ENCODE data around the gene ACP7. TPM values are rescaled to one million over a fixed set of nuclear protein-coding genes. Genes with fewer than 3 reads are reported as not detected.

ACP7 gene
- total and polyA plus RNA-seq, 3 donors from 2014 or later, result not detected

GRCh38 chr19:39128516-39129079, 44.4 kb downstream of the ACP7 start:
- DNase-seq, result no peak
- H3K9me3 ChIP-seq, result no peaks in the 10 kb centered on the region
- peaks cover 75% of the 10 kb centered on the region for H3K4me1 ChIP-seq
- intact Hi-C loops (cut with DNase I; ENCODE audit: low total_unique reads), result loop anchor here (5.0 kb wide), 1 partner anchor 199 kb away; no protein-coding TSS in a partner anchor
- H3K27me3 ChIP-seq, result no peaks in the 10 kb centered on the region
- H3K36me3 ChIP-seq (ENCODE audit: low read depth, missing control alignments), result no peaks in the 10 kb centered on the region
- TF ChIP-seq CTCF (IDR thresholded peaks at IDR 0.05), result no peak
- no peak for TF ChIP-seq POLR2A (IDR thresholded peaks at IDR 0.05)
- no peak overlapping the region for H3K27ac ChIP-seq
- 32% methylated on average over 6 of the region's 6 CpGs for WGBS, 2 donors
- H3K4me3 ChIP-seq, result no peak overlapping the region

GRCh38 chr19:39129116-39129515, 44.9 kb downstream of the ACP7 start:
- Histone ChIP-seq H3K27ac (no peak overlapping the region), H3K36me3 (ENCODE audit: low read depth, missing control alignments) (no peaks in the 10 kb centered on the region), H3K9me3 (no peaks in the 10 kb centered on the region), H3K4me1 (peaks cover 80% of the 10 kb centered on the region), H3K27me3 (no peaks in the 10 kb centered on the region), H3K4me3 (no peak overlapping the region)
- WGBS, 2 donors, result 95 to 97% methylated on average over 7 to 11 of the region's 11 CpGs
- TF ChIP-seq CTCF (IDR thresholded peaks at IDR 0.05) (no peak), POLR2A (IDR thresholded peaks at IDR 0.05) (no peak)
- DNase-seq, result no peak
- intact Hi-C loops (cut with DNase I; ENCODE audit: low total_unique reads), result loop anchor here (5.0 kb wide), 1 partner anchor 198 kb away; no protein-coding TSS in a partner anchor

GRCh38 chr19:39130337-39131254, 46.4 kb downstream of the ACP7 start:
- Histone ChIP-seq H3K4me3 (no peak overlapping the region), H3K27me3 (no peaks in the 10 kb centered on the region), H3K4me1 (peaks cover 82% of the 10 kb centered on the region), H3K9me3 (no peaks in the 10 kb centered on the region), H3K36me3 (ENCODE audit: low read depth, missing control alignments) (no peaks in the 10 kb centered on the region), H3K27ac (peak overlapping the region; percentile 51 to 56)
- DNase-seq, result no peak
- intact Hi-C loops (cut with DNase I; ENCODE audit: low total_unique reads), result no loop called here
- TF ChIP-seq CTCF (IDR thresholded peaks at IDR 0.05) (no peak), POLR2A (IDR thresholded peaks at IDR 0.05) (no peak)
- 68 to 70% methylated on average over 20 to 22 of the region's 22 CpGs for WGBS, 2 donors

- Histone ChIP-seq H3K9me3 (no peaks in the 10 kb centered on the region), H3K27me3 (no peaks in the 10 kb centered on the region), H3K36me3 (ENCODE audit: low read depth, missing control alignments) (no peaks in the 10 kb centered on the region), H3K4me3 (no peak overlapping the region), H3K27ac (peak overlapping the region; percentile 51 to 56), H3K4me1 (peaks cover 83% of the 10 kb centered on the region)
- intact Hi-C loops (cut with DNase I; ENCODE audit: low total_unique reads), result no loop called here
- TF ChIP-seq POLR2A (IDR thresholded peaks at IDR 0.05) (no peak), CTCF (IDR thresholded peaks at IDR 0.05) (no peak)
- WGBS, 2 donors, result 40 to 52% methylated on average over 5 to 18 of the region's 18 CpGs
- no peak for DNase-seq
Observed at GRCh38 chr19:39131255-39131755, 47.1 kb downstream of the ACP7 start.
